ENCODE results near the gene IL22RA2. TPM values are rescaled to one million over a fixed set of nuclear protein-coding genes. Genes with fewer than 3 reads are reported as not detected.

The IL22RA2 gene
- total and polyA plus RNA-seq, 2 experiments from 2014 or later = not detected

DNA sequence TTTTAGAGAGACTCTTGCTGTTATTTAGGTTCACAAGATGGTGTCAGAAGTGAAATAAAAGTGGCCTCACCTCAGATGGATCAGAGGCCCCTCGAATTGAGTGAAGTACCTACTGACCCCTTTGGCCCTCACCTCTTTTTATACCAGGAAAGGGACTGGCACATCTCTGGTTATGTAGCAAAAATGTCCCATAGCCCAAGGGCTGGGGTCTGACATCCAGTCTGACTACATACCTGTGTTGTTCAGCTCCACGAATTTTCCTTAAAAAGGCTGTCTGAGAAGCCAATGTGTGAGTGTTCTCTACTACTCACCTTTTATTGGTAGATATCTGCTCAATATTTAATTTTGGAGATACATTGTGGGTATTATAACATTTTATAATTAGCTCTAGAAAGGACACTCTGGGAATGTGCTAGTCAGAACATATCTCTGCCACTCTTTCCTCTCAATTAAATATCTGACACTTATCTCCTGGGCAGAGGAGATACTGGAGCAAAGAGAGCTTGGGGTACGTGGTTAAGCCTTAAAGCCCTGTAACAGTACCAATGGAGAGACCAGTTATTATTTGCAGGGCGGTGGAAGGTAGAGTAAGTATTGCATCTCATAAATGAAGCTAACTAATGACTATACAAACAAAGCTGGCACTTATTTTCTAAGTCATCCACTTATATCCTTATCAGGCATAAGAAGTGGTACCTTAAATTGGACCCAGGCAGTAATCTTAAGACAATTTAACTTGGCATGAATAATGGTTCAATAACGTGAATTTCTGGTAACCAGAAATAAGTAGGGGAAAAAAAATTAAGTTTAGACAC is 20.0 kb upstream of the IL22RA2 start:
- Histone ChIP-seq H3K4me3 (no peak overlapping the region), H3K4me1 (ENCODE audit: low read depth) (no peaks in the 10 kb centered on the region), H3K27me3 (no peaks in the 10 kb centered on the region), H3K27ac (no peak overlapping the region), H3K9me3 (ENCODE audit: low read depth) (no peaks in the 10 kb centered on the region), H3K36me3 (peaks cover 15% of the 10 kb centered on the region)
- no peak for DNase-seq (ENCODE audit: low read depth in 1 of 2, low spot score in 1 of 2)
- TF ChIP-seq, protein P1, sequence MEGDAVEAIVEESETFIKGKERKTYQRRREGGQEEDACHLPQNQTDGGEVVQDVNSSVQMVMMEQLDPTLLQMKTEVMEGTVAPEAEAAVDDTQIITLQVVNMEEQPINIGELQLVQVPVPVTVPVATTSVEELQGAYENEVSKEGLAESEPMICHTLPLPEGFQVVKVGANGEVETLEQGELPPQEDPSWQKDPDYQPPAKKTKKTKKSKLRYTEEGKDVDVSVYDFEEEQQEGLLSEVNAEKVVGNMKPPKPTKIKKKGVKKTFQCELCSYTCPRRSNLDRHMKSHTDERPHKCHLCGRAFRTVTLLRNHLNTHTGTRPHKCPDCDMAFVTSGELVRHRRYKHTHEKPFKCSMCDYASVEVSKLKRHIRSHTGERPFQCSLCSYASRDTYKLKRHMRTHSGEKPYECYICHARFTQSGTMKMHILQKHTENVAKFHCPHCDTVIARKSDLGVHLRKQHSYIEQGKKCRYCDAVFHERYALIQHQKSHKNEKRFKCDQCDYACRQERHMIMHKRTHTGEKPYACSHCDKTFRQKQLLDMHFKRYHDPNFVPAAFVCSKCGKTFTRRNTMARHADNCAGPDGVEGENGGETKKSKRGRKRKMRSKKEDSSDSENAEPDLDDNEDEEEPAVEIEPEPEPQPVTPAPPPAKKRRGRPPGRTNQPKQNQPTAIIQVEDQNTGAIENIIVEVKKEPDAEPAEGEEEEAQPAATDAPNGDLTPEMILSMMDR (IDR thresholded peaks at IDR 0.05; ENCODE audit: low read depth, low read length) = no peak

- Histone ChIP-seq H3K27me3 (no peaks in the 10 kb centered on the region), H3K27ac (no peak overlapping the region), H3K4me3 (no peak overlapping the region), H3K9me3 (ENCODE audit: low read depth) (peaks cover 3% of the 10 kb centered on the region), H3K36me3 (peaks cover 9% of the 10 kb centered on the region), H3K4me1 (ENCODE audit: low read depth) (no peaks in the 10 kb centered on the region)
- no peak for DNase-seq (ENCODE audit: low read depth in 1 of 2, low spot score in 1 of 2)
- TF ChIP-seq, protein P1 (IDR thresholded peaks at IDR 0.05; ENCODE audit: low read depth, low read length) = no peak
These were observed 19.4 kb upstream of the IL22RA2 start for GRCh38 chr6:137192821-137193220.

- H3K9me3 ChIP-seq (ENCODE audit: low read depth) = peaks cover 3% of the 10 kb centered on the region
- no peak for DNase-seq (ENCODE audit: low read depth in 1 of 2, low spot score in 1 of 2)
- no peaks in the 10 kb centered on the region for H3K27me3 ChIP-seq
- no peak overlapping the region for H3K4me3 ChIP-seq
- H3K36me3 ChIP-seq = no peaks in the 10 kb centered on the region
- no peaks in the 10 kb centered on the region for H3K4me1 ChIP-seq (ENCODE audit: low read depth)
- H3K27ac ChIP-seq = no peak overlapping the region
- TF ChIP-seq, protein P1 (IDR thresholded peaks at IDR 0.05; ENCODE audit: low read depth, low read length) = no peak
These were observed 18.2 kb upstream of the IL22RA2 start for GRCh38 chr6:137191670-137192069.

DNA sequence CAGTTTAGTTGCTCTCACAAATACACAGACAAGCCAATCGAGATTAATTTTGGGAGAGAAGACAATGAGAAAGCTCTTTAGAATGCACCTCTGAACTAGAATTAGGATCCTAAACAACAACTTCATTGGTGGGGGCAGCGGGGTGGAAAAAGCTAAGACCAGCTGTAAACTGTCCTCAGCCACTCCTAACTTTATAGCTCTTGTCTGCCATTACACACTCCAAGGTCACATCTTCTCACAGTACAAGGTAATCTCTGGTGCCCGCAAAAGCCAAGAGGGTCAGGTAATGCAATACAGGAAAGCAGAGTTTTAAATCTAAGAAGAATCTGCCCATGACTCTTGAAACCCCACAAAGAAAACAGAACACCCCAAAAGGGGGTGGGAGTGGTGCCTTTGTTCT is 17.8 kb upstream of the IL22RA2 start:
- no peaks in the 10 kb centered on the region for H3K36me3 ChIP-seq
- H3K27ac ChIP-seq = no peak overlapping the region
- no peaks in the 10 kb centered on the region for H3K4me1 ChIP-seq (ENCODE audit: low read depth)
- no peak for DNase-seq (ENCODE audit: low read depth in 1 of 2, low spot score in 1 of 2)
- no peak overlapping the region for H3K4me3 ChIP-seq
- TF ChIP-seq, protein P1 (IDR thresholded peaks at IDR 0.05; ENCODE audit: low read depth, low read length) = no peak
- no peaks in the 10 kb centered on the region for H3K27me3 ChIP-seq
- H3K9me3 ChIP-seq (ENCODE audit: low read depth) = peaks cover 3% of the 10 kb centered on the region

DNA sequence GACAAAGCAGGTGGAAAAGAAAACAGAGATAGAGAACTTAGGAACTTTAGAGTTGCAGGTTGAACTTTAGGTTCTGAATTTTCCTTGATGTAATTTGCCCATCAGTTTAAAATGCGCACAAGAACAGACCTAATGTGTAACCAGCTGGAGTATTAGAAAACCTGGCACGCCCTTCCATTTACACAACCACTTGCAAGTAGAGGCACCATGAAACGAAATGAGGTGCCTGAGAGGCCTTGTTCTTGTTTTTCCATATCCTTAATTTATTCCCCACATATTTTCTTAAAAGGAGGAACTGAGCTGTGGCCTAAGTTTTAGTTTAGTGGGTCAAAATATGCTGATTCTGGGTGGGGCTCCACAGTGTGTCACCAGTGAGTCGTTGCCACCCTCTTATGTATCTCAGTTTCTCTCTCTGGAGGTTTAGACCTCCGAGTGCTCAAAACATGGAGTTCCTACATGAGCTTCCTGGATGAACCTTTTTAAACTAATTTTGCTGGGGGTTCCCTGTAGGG is 17.2 kb upstream of the IL22RA2 start:
- Histone ChIP-seq H3K27ac (no peak overlapping the region), H3K36me3 (no peaks in the 10 kb centered on the region), H3K27me3 (no peaks in the 10 kb centered on the region), H3K4me1 (ENCODE audit: low read depth) (no peaks in the 10 kb centered on the region), H3K4me3 (no peak overlapping the region), H3K9me3 (ENCODE audit: low read depth) (peaks cover 3% of the 10 kb centered on the region)
- TF ChIP-seq, protein P1 (IDR thresholded peaks at IDR 0.05; ENCODE audit: low read depth, low read length) = no peak
- DNase-seq (ENCODE audit: low read depth in 1 of 2, low spot score in 1 of 2) = no peak

Measured in cardiac muscle cell (in vitro differentiated cells and primary cell).